HepG2 (cell line): ENCODE results near the gene ASAP2. TPM values are rescaled to one million over a fixed set of nuclear protein-coding genes. Genes with fewer than 3 reads are reported as not detected.
A peak's percentile ranks its signal among the peaks of the same experiment; 100 is the strongest.

Experiments
- CCDC6 ChIP-seq: sonication (generic); formaldehyde crosslinking; IDR thresholded peaks from 2 replicates; pipeline ENCODE4 v1.8.1; 2022; ENCODE audit warnings: mild to moderate bottlenecking, missing genetic modification reagents, moderate library complexity
- DR1 ChIP-seq: sonication (generic); formaldehyde crosslinking; IDR thresholded peaks from 2 replicates; pipeline ENCODE4 v1.8.0; 2021; ENCODE audit warnings: mild to moderate bottlenecking, missing genetic modification reagents, inconsistent platforms
- ELF1 ChIP-seq: sonication (generic); formaldehyde crosslinking; IDR thresholded peaks from 2 replicates; pipeline ENCODE4 v1.4.0; 2020; ENCODE audit warnings: missing genetic modification reagents
- NKX3-1 ChIP-seq: sonication (generic); formaldehyde crosslinking; IDR thresholded peaks from 2 replicates; pipeline ENCODE4 v1.5.0; 2020; ENCODE audit warnings: missing genetic modification reagents
- PCBP2 ChIP-seq: fragments of 200-400 bp; formaldehyde crosslinking; optimal IDR thresholded peaks from 2 replicates; pipeline ENCODE3; 2018; ENCODE audit warnings: low read length, low read depth; ENCODE audit not compliant: poor library complexity, severe bottlenecking
- PRPF4 ChIP-seq: fragments of 200-400 bp; formaldehyde crosslinking; IDR thresholded peaks from 2 replicates; pipeline ENCODE4 v1.6.1; 2016; ENCODE audit warnings: low read length, low read depth; ENCODE audit not compliant: poor library complexity, severe bottlenecking
- RBM39 ChIP-seq: fragments of 200-400 bp; formaldehyde crosslinking; IDR thresholded peaks from one replicate; pipeline ENCODE4 v1.6.1; 2018; ENCODE audit warnings: antibody characterized with exemption, mild to moderate bottlenecking, low read depth, low read length; ENCODE audit not compliant: poor library complexity, severe bottlenecking
- RERE ChIP-seq: IDR thresholded peaks from 2 replicates; pipeline ENCODE4 v1.6.1; 2016; ENCODE audit warnings: low read depth, missing genetic modification reagents, missing compliant biosample characterization
- U2AF1 ChIP-seq: fragments of 200-400 bp; formaldehyde crosslinking; optimal IDR thresholded peaks from 2 replicates; pipeline ENCODE3; 2017; ENCODE audit warnings: mild to moderate bottlenecking, low read depth, low read length
- ZFP1 ChIP-seq: IDR thresholded peaks from 2 replicates; pipeline ENCODE4 v1.6.1; 2016
- ZNF264 ChIP-seq: sonication (generic); formaldehyde crosslinking; IDR thresholded peaks from 2 replicates; pipeline ENCODE4 v1.4.0; 2020; ENCODE audit warnings: missing genetic modification reagents
- ZNF562 ChIP-seq: sonication (generic); formaldehyde crosslinking; IDR thresholded peaks from 2 replicates; pipeline ENCODE4 v1.8.0; 2022; ENCODE audit warnings: missing genetic modification reagents, borderline replicate concordance
- ZNF704 ChIP-seq: sonication (generic); formaldehyde crosslinking; IDR thresholded peaks from 2 replicates; pipeline ENCODE4 v1.8.1; 2023; ENCODE audit warnings: mild to moderate bottlenecking, inconsistent platforms, moderate library complexity, missing genetic modification reagents, borderline replicate concordance
- ZZZ3 ChIP-seq: sonication (generic); formaldehyde crosslinking; IDR thresholded peaks from 2 replicates; pipeline ENCODE4 v1.4.0; 2020; ENCODE audit warnings: missing genetic modification reagents, mild to moderate bottlenecking, borderline replicate concordance
- polyA plus RNA-seq, 8 experiments: library from polyadenylated mRNA; depleted of rRNA in 3 of 8; stranded (reverse) in 7 of 8; unstranded in 1 of 8; fragments of >200 nt; fragmentation: Illumina TruSeq in 4 of 8; extraction: Trizol in 4 of 8; gene quantifications; 2 replicates each; pipeline versions ENCODE4 v1.2.1 to v1.2.3, GENCODE V29; 2011 to 2016; ENCODE audit warnings: low read depth in 4 of 8, missing spikeins in 1 of 8, mixed read lengths in 1 of 8; ENCODE audit not compliant: insufficient read depth in 1 of 8
- total RNA-seq, 5 experiments: library from RNA; depleted of rRNA; stranded (reverse); fragments of >200 nt; fragmentation: Illumina TruSeq; extraction: Trizol; gene quantifications; 2 replicates each; pipeline ENCODE4 v1.2.3, GENCODE V29; 2016; ENCODE audit warnings: low read depth in 1 of 5

Gene ASAP2
- total and polyA plus RNA-seq, 2 of the 13 experiments (the other 11 are each of a cell fraction or from before 2014, with no cell fraction given) = 7.3 to 22.3 TPM

DNA sequence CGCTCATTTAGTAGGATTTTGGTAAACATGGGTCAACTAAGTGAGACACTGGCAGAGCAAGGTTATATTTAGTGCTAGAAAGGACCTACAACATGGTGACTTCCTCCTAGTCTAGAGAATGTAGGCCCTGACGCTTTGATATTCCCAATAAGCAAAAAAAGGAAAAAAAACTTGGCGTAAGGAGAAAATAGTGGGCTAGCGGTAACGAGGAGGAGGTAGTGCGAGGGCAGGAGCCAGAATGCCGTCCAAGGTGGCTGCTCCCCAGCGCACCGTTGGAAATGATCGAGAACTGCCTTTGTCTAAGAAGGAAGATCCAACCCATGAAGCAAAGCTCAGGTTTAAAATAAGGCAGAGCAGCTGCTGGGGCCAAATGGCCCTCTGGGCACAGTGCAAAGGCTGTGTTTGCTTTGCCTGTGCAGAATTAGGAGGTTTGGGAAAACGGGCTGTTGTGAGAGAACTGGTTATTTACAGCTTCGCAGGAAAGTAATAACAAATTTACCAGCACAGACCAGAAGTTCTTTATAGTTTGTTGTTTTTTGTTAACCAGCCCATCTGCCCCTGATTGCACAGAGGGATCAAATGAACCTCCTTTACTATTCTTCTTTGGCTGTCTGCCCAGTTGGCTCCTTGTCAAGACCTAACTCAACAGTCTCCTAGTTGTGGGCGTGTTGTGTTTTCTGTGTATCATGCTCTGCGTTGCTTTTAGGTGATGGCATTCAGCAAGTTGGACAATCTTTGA lies 130.1 kb downstream of the ASAP2 start (continued):
- peak; percentile 86; the same call in 1 of the 2 replicates for TF ChIP-seq NKX3-1 (CRISPR knock-in tag)
- TF ChIP-seq U2AF1 = no peak
- TF ChIP-seq DR1 (CRISPR knock-in tag) = peak; percentile 58; the same call in 1 of the 2 replicates
- peak; percentile 87 for TF ChIP-seq ZNF264 (CRISPR knock-in tag)
- TF ChIP-seq PCBP2 = no peak
- TF ChIP-seq ZZZ3 (CRISPR knock-in tag) = no peak
- no peak for TF ChIP-seq PRPF4
- no peak for TF ChIP-seq ELF1 (CRISPR knock-in tag)
- no peak for TF ChIP-seq RBM39
- peak; percentile 72; the same call in 1 of the 2 replicates for TF ChIP-seq ZNF704 (CRISPR knock-in tag)
- TF ChIP-seq ZFP1 (CRISPR knock-in tag) = peak; percentile 82; the same call in 1 of the 2 replicates
- TF ChIP-seq ZNF562 (CRISPR knock-in tag) = no peak
- no peak for TF ChIP-seq CCDC6 (CRISPR knock-in tag)
- 0 out of 2 replicates have a peak, but pooled peaks have one; percentile 44 for TF ChIP-seq RERE (CRISPR knock-in tag)
